GM18517 (cell line): ENCODE measurements around the gene KLKB1.
"Not testable (repeated sequence)": the region's sequence is repeated elsewhere in the genome, so short reads cannot be mapped to it uniquely, and the experiment has no call there.

Source experiments
- ATAC-seq: cut with Tn5 transposase; IDR thresholded peaks from one replicate; pipeline ENCODE4 v1.9.1; 2021; ENCODE audit warnings: mild to moderate bottlenecking, moderate library complexity; ENCODE audit not compliant: unreplicated experiment

KLKB1 gene

GRCh38 chr4:186226521-186227189 lies 652 bp upstream of the KLKB1 start:
- no peak for ATAC-seq

- no peak for ATAC-seq
Measured at GRCh38 chr4:186227744-186228513, 622 bp downstream of the KLKB1 start.

- no peak for ATAC-seq
Measured at GRCh38 chr4:186228514-186228894, 1.2 kb downstream of the KLKB1 start.

- ATAC-seq: no peak
Measured at GRCh38 chr4:186234367-186234766, 7.1 kb downstream of the KLKB1 start.

- no peak for ATAC-seq
Measured at GRCh38 chr4:186236126-186236525, 8.8 kb downstream of the KLKB1 start.

GRCh38 chr4:186240452-186240847 lies 13.1 kb downstream of the KLKB1 start:
- ATAC-seq: no peak

GRCh38 chr4:186240848-186241491 lies 13.7 kb downstream of the KLKB1 start:
- no peak for ATAC-seq

- ATAC-seq: no peak
Measured at GRCh38 chr4:186241616-186242015, 14.3 kb downstream of the KLKB1 start.

GRCh38 chr4:186242031-186242430 lies 14.7 kb downstream of the KLKB1 start:
- ATAC-seq: not testable (repeated sequence)

GRCh38 chr4:186243331-186243730 lies 16.0 kb downstream of the KLKB1 start:
- ATAC-seq: no peak

GRCh38 chr4:186244835-186245234 lies 17.5 kb downstream of the KLKB1 start:
- ATAC-seq: no peak

- not testable (repeated sequence) for ATAC-seq
Measured at GRCh38 chr4:186247062-186247752, 19.9 kb downstream of the KLKB1 start.

- no peak for ATAC-seq
Measured at GRCh38 chr4:186248643-186249042, 21.3 kb downstream of the KLKB1 start.

- no peak for ATAC-seq
Measured at GRCh38 chr4:186249785-186250754, 22.8 kb downstream of the KLKB1 start.

- ATAC-seq: no peak
Measured at GRCh38 chr4:186250760-186251159, 23.5 kb downstream of the KLKB1 start.

- ATAC-seq: no peak
Measured at GRCh38 chr4:186255122-186255521, 27.8 kb downstream of the KLKB1 start.

- no peak for ATAC-seq
Measured at GRCh38 chr4:186258216-186258811, 31.0 kb downstream of the KLKB1 start.

GRCh38 chr4:186260117-186260503 lies 32.8 kb downstream of the KLKB1 start:
- no peak for ATAC-seq

- no peak for ATAC-seq
Measured at GRCh38 chr4:186260504-186261448, 33.5 kb downstream of the KLKB1 start.
